Activated CD8-positive, alpha-beta T cell treated with anti-CD3 and anti-CD28 coated beads for 36 hours (primary cell): Measurements from ENCODE around the gene RIN3. TPM values are rescaled to one million over a fixed set of nuclear protein-coding genes. Genes with fewer than 3 reads are reported as not detected.
A peak's percentile ranks its signal among the peaks of the same experiment; 100 is the strongest.

ENCODE experiments used
- ATAC-seq: fragments of 200-7000 bp; cut with Tn5 transposase; one replicate; pipeline ENCODE4 v1.10.0; 2021; ENCODE audit warnings: mild to moderate bottlenecking, moderate library complexity
- CTCF ChIA-PET: fragments of 350-600 bp; sonication (Branson Sonifier 250); formaldehyde crosslinking; loops from one replicate; lab custom pipeline; 2021; ENCODE audit warnings: antibody characterized with exemption; lab: Charles Lee
- POLR2A ChIA-PET: fragments of 350-600 bp; sonication (Branson Sonifier 250); formaldehyde crosslinking; loops from one replicate; lab custom pipeline; 2021; ENCODE audit warnings: antibody characterized with exemption; lab: Charles Lee
- DNase-seq: peaks from one replicate; pipeline ENCODE4 v3.0.0-alpha.2; 2020
- H3K27ac Mint-ChIP-seq: one replicate; pipeline ENCODE4 v1.8.0; 2021; ENCODE audit warnings: mild to moderate bottlenecking, mixed read lengths
- H3K27me3 Mint-ChIP-seq: one replicate; pipeline ENCODE4 v1.8.0; 2021; ENCODE audit warnings: mixed read lengths
- H3K36me3 Mint-ChIP-seq: one replicate; pipeline ENCODE4 v1.8.0; 2021; ENCODE audit warnings: low read depth, mixed read lengths
- H3K4me1 Mint-ChIP-seq: one replicate; pipeline ENCODE4 v1.8.0; 2021; ENCODE audit warnings: low read depth, mixed read lengths
- H3K4me3 Mint-ChIP-seq: one replicate; pipeline ENCODE4 v1.8.0; 2021; ENCODE audit warnings: mild to moderate bottlenecking, moderate library complexity, mixed read lengths
- H3K9me3 Mint-ChIP-seq: one replicate; pipeline ENCODE4 v1.8.0; 2021; ENCODE audit warnings: mixed read lengths
- intact Hi-C: fragments of 100-400 bp; cut with micrococcal nuclease; formaldehyde crosslinking; loops from one replicate; pipeline ENCODE4 v1.10.0; 2022
- total RNA-seq, 2 experiments: library from RNA; stranded (reverse); gene quantifications; one replicate each; pipeline ENCODE4 v1.2.3, GENCODE V29; 2021
- TF ChIP-seq, protein P1 (sequence below): fragments of 200-600 bp; IDR thresholded peaks from one replicate; pipeline ENCODE4 v1.8.0; 2022; ENCODE audit warnings: antibody characterized with exemption, mild to moderate bottlenecking

RIN3 gene
- total RNA-seq, 2 experiments from 2014 or later, result 61.3 to 62.4 TPM

DNA sequence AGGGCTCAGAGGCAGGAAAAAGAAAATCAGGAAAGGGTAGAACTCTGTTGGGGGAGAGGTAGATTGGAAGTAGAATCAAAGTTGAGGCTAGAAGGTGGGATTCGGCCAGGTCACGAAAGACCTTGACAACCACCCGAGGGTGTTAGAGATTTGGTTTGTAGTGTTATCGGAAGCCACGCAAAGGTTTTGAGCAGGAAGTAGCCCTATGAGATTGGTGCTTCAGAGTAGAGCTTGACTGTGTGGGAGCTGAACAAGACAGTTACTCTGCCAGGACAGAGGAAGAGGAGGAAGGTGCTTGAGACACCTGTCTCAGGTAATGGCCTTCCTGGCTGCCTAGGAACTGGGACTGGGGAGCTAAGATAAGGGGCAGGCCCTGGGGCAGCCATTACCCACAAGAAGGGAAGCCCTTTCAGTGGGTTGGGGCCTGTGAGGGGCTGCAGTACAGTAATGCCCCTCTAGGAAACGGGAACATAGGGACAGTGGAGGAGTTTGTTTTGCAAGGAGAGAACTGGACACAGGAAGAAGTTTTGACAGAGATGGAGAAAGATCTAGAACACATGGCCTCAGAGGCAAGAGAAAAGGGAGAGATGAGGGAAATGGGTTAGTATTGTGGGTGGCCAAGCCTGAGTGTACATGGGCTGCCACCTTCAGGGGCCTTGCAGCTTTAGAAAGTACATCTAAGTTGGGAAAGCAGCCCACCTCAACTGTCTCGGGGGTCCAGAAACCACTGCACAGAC lies 73.5 kb downstream of the RIN3 start:
- Mint-ChIP-seq H3K27me3 (no peaks in the 10 kb centered on the region), H3K27ac (peak overlapping the region; percentile 95), H3K36me3 (peaks cover 74% of the 10 kb centered on the region), H3K4me1 (peaks cover 91% of the 10 kb centered on the region), H3K4me3 (peak overlapping the region; percentile 41), H3K9me3 (peaks cover 5% of the 10 kb centered on the region)
- intact Hi-C loops, result loop anchor here (2.0 kb wide), 1 partner anchor 30 kb away; no protein-coding TSS in a partner anchor
- TF ChIP-seq, protein P1, sequence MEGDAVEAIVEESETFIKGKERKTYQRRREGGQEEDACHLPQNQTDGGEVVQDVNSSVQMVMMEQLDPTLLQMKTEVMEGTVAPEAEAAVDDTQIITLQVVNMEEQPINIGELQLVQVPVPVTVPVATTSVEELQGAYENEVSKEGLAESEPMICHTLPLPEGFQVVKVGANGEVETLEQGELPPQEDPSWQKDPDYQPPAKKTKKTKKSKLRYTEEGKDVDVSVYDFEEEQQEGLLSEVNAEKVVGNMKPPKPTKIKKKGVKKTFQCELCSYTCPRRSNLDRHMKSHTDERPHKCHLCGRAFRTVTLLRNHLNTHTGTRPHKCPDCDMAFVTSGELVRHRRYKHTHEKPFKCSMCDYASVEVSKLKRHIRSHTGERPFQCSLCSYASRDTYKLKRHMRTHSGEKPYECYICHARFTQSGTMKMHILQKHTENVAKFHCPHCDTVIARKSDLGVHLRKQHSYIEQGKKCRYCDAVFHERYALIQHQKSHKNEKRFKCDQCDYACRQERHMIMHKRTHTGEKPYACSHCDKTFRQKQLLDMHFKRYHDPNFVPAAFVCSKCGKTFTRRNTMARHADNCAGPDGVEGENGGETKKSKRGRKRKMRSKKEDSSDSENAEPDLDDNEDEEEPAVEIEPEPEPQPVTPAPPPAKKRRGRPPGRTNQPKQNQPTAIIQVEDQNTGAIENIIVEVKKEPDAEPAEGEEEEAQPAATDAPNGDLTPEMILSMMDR, result no peak
- ATAC-seq (peak; percentile 38), DNase-seq (no peak)
- CTCF ChIA-PET, result interaction anchor here (1.0 to 5.7 kb wide), 10 partner anchors 10 to 94 kb away, joined by 3 to 28 read pairs (median 6); no protein-coding TSS in a partner anchor
- POLR2A ChIA-PET, result interaction anchor here (0.6 to 1.7 kb wide), 8 partner anchors 10 to 246 kb away, joined by 3 to 6 read pairs (median 4); no protein-coding TSS in a partner anchor

DNA sequence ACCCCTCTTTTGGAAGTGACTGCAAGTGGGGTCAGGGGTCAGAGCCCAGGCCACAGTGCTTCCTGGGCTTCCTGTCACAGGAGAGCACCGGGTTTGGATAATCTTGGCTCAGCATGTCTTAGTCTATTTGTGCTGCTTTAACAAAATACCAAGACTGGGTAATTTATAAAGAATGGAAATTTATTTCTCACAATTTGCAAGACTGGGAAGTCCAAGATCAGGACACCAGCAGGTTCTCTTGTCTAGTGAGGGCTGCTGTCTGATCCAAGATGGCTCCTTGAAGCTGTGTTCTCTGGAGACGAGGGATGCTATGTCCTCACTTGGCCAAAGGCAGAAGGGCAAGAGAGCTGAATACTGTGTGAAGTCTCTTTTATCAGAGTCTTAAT lies 74.1 kb downstream of the RIN3 start:
- POLR2A ChIA-PET, result interaction anchor here (0.8 to 1.7 kb wide), 3 partner anchors 10 to 24 kb away, joined by 3 to 5 read pairs (median 5); no protein-coding TSS in a partner anchor
- no peak for ATAC-seq

DNA sequence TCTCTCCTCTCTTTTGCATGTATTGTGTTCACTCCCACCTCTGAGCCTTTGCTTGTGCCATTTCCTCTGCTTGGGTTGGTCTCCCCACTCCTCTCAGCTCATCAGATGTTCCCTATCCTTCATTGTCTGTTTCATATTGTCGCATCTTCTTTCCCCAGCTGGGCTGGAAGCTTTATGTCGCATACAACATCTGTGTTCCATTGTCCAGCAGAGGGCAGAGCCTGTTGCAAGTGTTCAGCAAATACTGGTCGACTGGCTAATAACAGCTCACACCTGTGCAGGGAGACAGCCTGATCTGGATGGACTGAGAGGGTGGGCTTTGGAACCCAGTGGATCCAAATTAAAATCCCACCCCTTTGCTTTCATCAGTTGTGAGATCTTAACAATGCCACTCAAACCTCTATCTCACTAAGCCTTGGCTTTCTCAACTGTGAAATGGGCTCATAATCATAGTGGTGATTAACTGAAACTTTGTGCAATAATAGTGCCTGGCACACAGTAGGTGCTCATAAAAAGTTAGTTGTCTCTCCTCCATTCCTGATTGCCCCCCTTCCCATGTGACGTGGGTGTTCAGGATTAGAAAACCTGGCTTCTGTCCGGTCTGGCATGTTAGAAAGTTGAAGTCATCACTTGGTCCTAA lies 75.8 kb downstream of the RIN3 start:
- POLR2A ChIA-PET, result no interaction called here
- peaks cover 71% of the 10 kb centered on the region for H3K4me1 Mint-ChIP-seq
- peaks cover 61% of the 10 kb centered on the region for H3K36me3 Mint-ChIP-seq
- CTCF ChIA-PET, result interaction anchor here (1.1 to 5.7 kb wide), 6 partner anchors 10 to 91 kb away, joined by 3 to 28 read pairs (median 5); no protein-coding TSS in a partner anchor
- peak overlapping the region; percentile 46 for H3K27ac Mint-ChIP-seq
- no peaks in the 10 kb centered on the region for H3K27me3 Mint-ChIP-seq
- intact Hi-C loops, result no loop called here
- no peak overlapping the region for H3K4me3 Mint-ChIP-seq
- TF ChIP-seq, protein P1, result peak; percentile 22
- peaks cover 5% of the 10 kb centered on the region for H3K9me3 Mint-ChIP-seq
- DNase-seq, result no peak
- no peak for ATAC-seq

More for the DNA sequence above, 74.1 kb downstream of the RIN3 start:
- peaks cover 69% of the 10 kb centered on the region for H3K36me3 Mint-ChIP-seq
- H3K4me3 Mint-ChIP-seq, result no peak overlapping the region
- H3K4me1 Mint-ChIP-seq, result peaks cover 86% of the 10 kb centered on the region
- TF ChIP-seq, protein P1, result no peak
- CTCF ChIA-PET, result interaction anchor here (1.1 to 5.7 kb wide), 6 partner anchors 10 to 71 kb away, joined by 3 to 28 read pairs (median 16); no protein-coding TSS in a partner anchor
- no peaks in the 10 kb centered on the region for H3K27me3 Mint-ChIP-seq
- intact Hi-C loops, result loop anchor here (2.0 kb wide), 1 partner anchor 31 kb away; no protein-coding TSS in a partner anchor
- peaks cover 5% of the 10 kb centered on the region for H3K9me3 Mint-ChIP-seq
- DNase-seq, result no peak
- H3K27ac Mint-ChIP-seq, result peak overlapping the region; percentile 95

DNA sequence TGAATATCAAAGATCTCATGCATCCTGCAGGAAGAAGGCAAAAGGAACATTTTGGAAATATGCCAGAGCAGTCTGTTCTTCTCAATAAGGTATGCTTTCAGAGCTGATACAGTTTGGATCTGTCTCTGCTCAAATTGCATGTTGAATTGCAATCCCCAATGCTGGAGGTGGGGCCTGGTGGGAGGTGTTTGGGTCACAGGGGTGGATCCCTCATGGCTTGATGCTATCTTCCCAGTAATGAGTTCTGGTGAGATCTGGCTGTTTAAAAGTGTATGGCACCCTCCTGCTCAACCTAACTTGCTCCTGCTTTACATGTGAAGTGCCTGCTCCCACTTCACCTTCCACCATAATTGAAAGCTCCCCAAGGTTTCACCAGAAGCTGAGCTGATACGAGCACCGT lies 76.6 kb downstream of the RIN3 start:
- peaks cover 1% of the 10 kb centered on the region for H3K9me3 Mint-ChIP-seq
- DNase-seq, result no peak

More for the DNA sequence above, 76.6 kb downstream of the RIN3 start:
- ATAC-seq, result no peak
- Mint-ChIP-seq H3K27me3 (no peaks in the 10 kb centered on the region), H3K4me3 (no peak overlapping the region), H3K27ac (no peak overlapping the region), H3K4me1 (peaks cover 67% of the 10 kb centered on the region), H3K36me3 (peaks cover 62% of the 10 kb centered on the region)
- POLR2A ChIA-PET, result no interaction called here
- CTCF ChIA-PET, result interaction anchor here (1.7 to 5.7 kb wide), 3 partner anchors 9 to 90 kb away, joined by 4 to 28 read pairs (median 6); no protein-coding TSS in a partner anchor
- TF ChIP-seq, protein P1, result no peak
- intact Hi-C loops, result no loop called here
